CD14-positive monocyte (primary cell): ENCODE measurements around the gene XRCC4. TPM values are rescaled to one million over a fixed set of nuclear protein-coding genes. Genes with fewer than 3 reads are reported as not detected.

Experiments used
- DNase-seq, 3 donors: peaks; one replicate each; pipeline ENCODE4 v3.0.0-alpha.2; 2011 to 2022
- H2AFZ ChIP-seq: 2 replicates; pipeline ENCODE4 v1.6.0; 2012; ENCODE audit warnings: mild to moderate bottlenecking, low read depth, low read length, inconsistent platforms; ENCODE audit not compliant: insufficient read depth, poor library complexity, severe bottlenecking
- H3K27ac ChIP-seq, 2 donors: 1 replicate in 1 of 2; 2 replicates in 1 of 2; pipeline ENCODE4 v1.5.1; 2012 to 2013; ENCODE audit warnings: low read length in 2 of 2, control low read depth in 1 of 2, inconsistent platforms in 1 of 2, low read depth in 1 of 2, mild to moderate bottlenecking in 1 of 2
- H3K27me3 ChIP-seq, 2 donors: one replicate each; pipeline versions ENCODE4 v1.6.0 to v1.6.1; 2011 to 2013; ENCODE audit warnings: low read length in 2 of 2; ENCODE audit not compliant: control insufficient read depth in 2 of 2, insufficient read depth in 2 of 2
- H3K36me3 ChIP-seq, 2 donors: replicated peaks in 1 of 2; 1 replicate in 1 of 2; 2 replicates in 1 of 2; pipeline versions ENCODE4 v1.5.1 to v1.6.1; 2012 to 2013; ENCODE audit warnings: low read length in 2 of 2, control low read depth in 1 of 2, inconsistent platforms in 1 of 2, mild to moderate bottlenecking in 1 of 2; ENCODE audit not compliant: insufficient read depth in 2 of 2, control insufficient read depth in 1 of 2
- H3K4me1 ChIP-seq, 2 donors: 1 replicate in 1 of 2; 2 replicates in 1 of 2; pipeline versions ENCODE4 v1.5.1 to v1.6.1; 2012 to 2013; ENCODE audit warnings: low read length in 2 of 2, control low read depth in 1 of 2, inconsistent platforms in 1 of 2, mild to moderate bottlenecking in 1 of 2, moderate library complexity in 1 of 2; ENCODE audit not compliant: insufficient read depth in 2 of 2, control insufficient read depth in 1 of 2
- H3K4me2 ChIP-seq: replicated peaks from 2 replicates; pipeline ENCODE3; 2012; ENCODE audit warnings: low read length, moderate library complexity, mild to moderate bottlenecking; ENCODE audit not compliant: poor library complexity, severe bottlenecking; ENCODE audit errors: extremely low read depth
- H3K4me3 ChIP-seq, 3 experiments: fragments of 200-600 bp in 1 of 3; sonication (generic) in 1 of 3; replicated peaks in 1 of 3; 1 replicate in 2 of 3; 2 replicates in 1 of 3; pipeline ENCODE4 v1.5.1; 2011 to 2013; ENCODE audit warnings: low read length in 3 of 3, mild to moderate bottlenecking in 3 of 3, control low read depth in 2 of 3, low read depth in 2 of 3, inconsistent platforms in 1 of 3, moderate library complexity in 1 of 3
- H3K79me2 ChIP-seq: 2 replicates; pipeline ENCODE4 v1.6.0; 2012; ENCODE audit warnings: mild to moderate bottlenecking, control low read depth, inconsistent platforms, low read length, moderate library complexity; ENCODE audit not compliant: insufficient read depth
- H3K9ac ChIP-seq: 2 replicates; pipeline ENCODE4 v1.6.0; 2017; ENCODE audit warnings: low read length, mild to moderate bottlenecking; ENCODE audit not compliant: insufficient read depth, poor library complexity, severe bottlenecking
- H3K9me3 ChIP-seq, 2 donors: replicated peaks in 1 of 2; 1 replicate in 1 of 2; 2 replicates in 1 of 2; pipeline versions ENCODE4 v1.5.1 to v1.6.1; 2012 to 2013; ENCODE audit warnings: low read length in 2 of 2, control low read depth in 1 of 2; ENCODE audit not compliant: control insufficient read depth in 1 of 2, insufficient read depth in 1 of 2
- H4K20me1 ChIP-seq: 2 replicates; pipeline ENCODE4 v1.6.0; 2012; ENCODE audit warnings: mild to moderate bottlenecking, low read length, control low read depth, moderate library complexity; ENCODE audit not compliant: insufficient read depth
- H3K27ac Mint-ChIP-seq, 7 donors: one replicate each; pipeline ENCODE4 v1.8.0; 2020; ENCODE audit warnings: mild to moderate bottlenecking in 7 of 7, mixed read lengths in 7 of 7, moderate library complexity in 6 of 7, inconsistent platforms in 2 of 7
- H3K27me3 Mint-ChIP-seq, 3 donors: one replicate each; pipeline ENCODE4 v1.8.0; 2021 to 2022; ENCODE audit warnings: low read depth in 3 of 3, mild to moderate bottlenecking in 3 of 3, mixed read lengths in 3 of 3, moderate library complexity in 3 of 3, inconsistent platforms in 1 of 3
- H3K36me3 Mint-ChIP-seq, 2 donors: one replicate each; pipeline ENCODE4 v1.8.0; 2020; ENCODE audit warnings: mixed read lengths in 2 of 2, inconsistent platforms in 1 of 2, mild to moderate bottlenecking in 1 of 2
- H3K4me1 Mint-ChIP-seq: one replicate; pipeline ENCODE4 v1.8.0; 2020; ENCODE audit warnings: mild to moderate bottlenecking, mixed read lengths
- H3K4me3 Mint-ChIP-seq, 2 donors: one replicate each; pipeline ENCODE4 v1.8.0; 2020; ENCODE audit warnings: mild to moderate bottlenecking in 2 of 2, mixed read lengths in 2 of 2, moderate library complexity in 1 of 2
- H3K9me3 Mint-ChIP-seq, 7 donors: one replicate each; pipeline ENCODE4 v1.8.0; 2020 to 2022; ENCODE audit warnings: mixed read lengths in 7 of 7, mild to moderate bottlenecking in 6 of 7, moderate library complexity in 6 of 7, inconsistent platforms in 2 of 7
- CTCF ChIP-seq: fragments of 200-600 bp; IDR thresholded peaks from one replicate; pipeline ENCODE4 v1.8.0; 2022; ENCODE audit warnings: antibody characterized with exemption, mild to moderate bottlenecking
- WGBS: methylation state at CpG from one replicate; pipeline ENCODE4 v1.1.5; 2013; ENCODE audit warnings: missing lambda C conversion rate; ENCODE audit not compliant: insufficient coverage; 5-methylcytosine and 5-hydroxymethylcytosine counted together
- intact Hi-C, 2 donors: fragments of 100-400 bp; cut with micrococcal nuclease; formaldehyde crosslinking; loops; one replicate each; pipeline versions ENCODE4 v1.15.0 to v1.15.1; 2023
- polyA plus RNA-seq, 3 donors: library from polyadenylated mRNA; depleted of rRNA in 1 of 3; unstranded in 2 of 3; stranded (reverse) in 1 of 3; fragments of 300-500 nt in 2 of 3; fragments of >200 nt in 1 of 3; fragmentation: Illumina TruSeq in 2 of 3; gene quantifications; 1 replicate in 2 of 3; 2 replicates in 1 of 3; pipeline ENCODE4 v1.2.3, GENCODE V29; 2012 to 2021

The XRCC4 gene
- polyA plus RNA-seq, 3 donors = 4.0 to 21.8 (median 16.3) TPM

- 100% methylated on average over 4 of the region's 9 CpGs for WGBS
- intact Hi-C loops = no loop called here
- peaks cover 8 to 32% (median 16%) of the 10 kb centered on the region in 7 donors for H3K9me3 Mint-ChIP-seq
Observed at GRCh38 chr5:83357621-83358231, 280.4 kb downstream of the XRCC4 start.

GRCh38 chr5:83360573-83360972 lies 283.2 kb downstream of the XRCC4 start:
- Histone ChIP-seq H3K79me2 (no peaks in the 10 kb centered on the region), H3K4me2 (no peak overlapping the region), H3K27me3 (no peaks in the 10 kb centered on the region), H3K4me1 (peaks cover 30 to 31% of the 10 kb centered on the region in 2 donors), H3K36me3 (peaks cover 0 to 8% of the 10 kb centered on the region in 2 donors), H4K20me1 (no peaks in the 10 kb centered on the region), H3K9ac (no peak overlapping the region), H3K27ac (no peak overlapping the region), H3K9me3 (peaks cover 9% of the 10 kb centered on the region in 2 donors), H3K4me3 (no peak overlapping the region), H2AFZ (no peak overlapping the region)
- intact Hi-C loops = no loop called here
- Mint-ChIP-seq H3K27ac (no peak overlapping the region), H3K27me3 (no peaks in the 10 kb centered on the region), H3K36me3 (peaks cover 12 to 16% of the 10 kb centered on the region in 2 donors), H3K9me3 (peaks cover 11 to 20% (median 16%) of the 10 kb centered on the region in 7 donors), H3K4me1 (peaks cover 26% of the 10 kb centered on the region), H3K4me3 (no peak overlapping the region)
- no peak for TF ChIP-seq CTCF
- DNase-seq = no peak
- 93% methylated on average over 2 of the region's 2 CpGs for WGBS

More at GRCh38 chr5:83357621-83358231, 280.4 kb downstream of the XRCC4 start:
- Histone ChIP-seq H3K4me1 (peaks cover 2 to 3% of the 10 kb centered on the region in 2 donors), H3K9ac (no peak overlapping the region), H3K4me3 (no peak overlapping the region), H3K9me3 (peaks cover 9 to 12% of the 10 kb centered on the region in 2 donors), H3K79me2 (no peaks in the 10 kb centered on the region), H2AFZ (no peak overlapping the region), H3K36me3 (peaks cover 0 to 32% of the 10 kb centered on the region in 2 donors), H3K4me2 (no peak overlapping the region), H3K27ac (no peak overlapping the region), H3K27me3 (no peaks in the 10 kb centered on the region), H4K20me1 (no peaks in the 10 kb centered on the region)
- Mint-ChIP-seq H3K36me3 (peaks cover 19 to 33% of the 10 kb centered on the region in 2 donors), H3K4me3 (no peak overlapping the region), H3K27ac (no peak overlapping the region), H3K27me3 (no peaks in the 10 kb centered on the region), H3K4me1 (peaks cover 4% of the 10 kb centered on the region)
- no peak for TF ChIP-seq CTCF
- DNase-seq = no peak
